ENCODE data around the gene SIPA1L2. TPM values are rescaled to one million over a fixed set of nuclear protein-coding genes. Genes with fewer than 3 reads are reported as not detected.

SIPA1L2 gene
- total RNA-seq, 2 experiments from 2014 or later = 1.8 to 1.9 TPM

DNA sequence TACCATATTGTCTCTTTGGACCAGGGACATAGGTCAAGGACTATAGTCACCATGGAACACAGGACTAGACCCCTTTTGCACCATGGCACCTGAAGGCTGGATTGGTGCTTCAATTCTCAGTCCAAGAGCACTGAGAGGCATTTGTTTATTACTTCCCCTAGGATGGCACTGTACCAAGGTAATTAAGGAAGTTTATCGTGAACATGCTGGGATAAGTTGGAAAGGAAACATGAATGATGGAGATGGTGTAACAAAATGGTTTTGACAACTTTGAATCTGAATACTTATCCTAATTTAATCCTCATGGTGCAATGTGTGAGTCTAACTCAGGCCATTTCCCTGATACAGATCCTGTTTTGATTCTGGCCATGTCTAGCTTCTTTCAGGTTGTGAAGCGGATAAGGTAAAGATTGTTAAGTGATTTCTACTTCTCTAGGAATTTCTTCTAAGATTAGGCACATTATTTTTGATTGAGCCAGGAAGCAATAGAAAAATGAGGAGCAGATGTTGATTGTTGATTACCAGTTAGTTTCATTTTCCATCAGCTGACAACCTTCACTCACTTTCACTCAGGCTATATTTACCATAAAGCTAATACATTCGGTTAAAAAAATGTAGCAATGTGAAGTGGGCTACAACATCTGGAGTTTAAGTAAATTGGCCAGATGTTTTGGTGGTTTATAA is 37.3 kb upstream of the SIPA1L2 start:
- TF ChIP-seq, protein P1, sequence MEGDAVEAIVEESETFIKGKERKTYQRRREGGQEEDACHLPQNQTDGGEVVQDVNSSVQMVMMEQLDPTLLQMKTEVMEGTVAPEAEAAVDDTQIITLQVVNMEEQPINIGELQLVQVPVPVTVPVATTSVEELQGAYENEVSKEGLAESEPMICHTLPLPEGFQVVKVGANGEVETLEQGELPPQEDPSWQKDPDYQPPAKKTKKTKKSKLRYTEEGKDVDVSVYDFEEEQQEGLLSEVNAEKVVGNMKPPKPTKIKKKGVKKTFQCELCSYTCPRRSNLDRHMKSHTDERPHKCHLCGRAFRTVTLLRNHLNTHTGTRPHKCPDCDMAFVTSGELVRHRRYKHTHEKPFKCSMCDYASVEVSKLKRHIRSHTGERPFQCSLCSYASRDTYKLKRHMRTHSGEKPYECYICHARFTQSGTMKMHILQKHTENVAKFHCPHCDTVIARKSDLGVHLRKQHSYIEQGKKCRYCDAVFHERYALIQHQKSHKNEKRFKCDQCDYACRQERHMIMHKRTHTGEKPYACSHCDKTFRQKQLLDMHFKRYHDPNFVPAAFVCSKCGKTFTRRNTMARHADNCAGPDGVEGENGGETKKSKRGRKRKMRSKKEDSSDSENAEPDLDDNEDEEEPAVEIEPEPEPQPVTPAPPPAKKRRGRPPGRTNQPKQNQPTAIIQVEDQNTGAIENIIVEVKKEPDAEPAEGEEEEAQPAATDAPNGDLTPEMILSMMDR (IDR thresholded peaks at IDR 0.05) = no peak
- intact Hi-C loops (cut with DNase I, micrococcal nuclease) = no loop called here
- ChIA-PET CTCF (interaction anchor here (1.1 kb wide), 1 partner anchor 119 kb away, joined by 3 read pairs; no protein-coding TSS in a partner anchor), POLR2A (no interaction called here)
- no peak overlapping the region for H3K27ac Mint-ChIP-seq
- Histone ChIP-seq H3K4me1 (ENCODE audit: insufficient read depth, low read length) (no peaks in the 10 kb centered on the region), H3K4me3 (ENCODE audit: low read length) (no peak overlapping the region), H3K27me3 (ENCODE audit: control insufficient read depth in 1 of 2, insufficient read depth in 2 of 2, low read length in 2 of 2) (peaks cover 0 to 3% of the 10 kb centered on the region in 2 experiments), H3K36me3 (ENCODE audit: insufficient read depth, low read length) (no peaks in the 10 kb centered on the region), H3K27ac (ENCODE audit: low read depth in 1 of 2, low read length in 2 of 2) (no peak overlapping the region), H3K9me3 (ENCODE audit: control insufficient read depth in 1 of 2, insufficient read depth in 1 of 2, low read length in 2 of 2) (no peaks in the 10 kb centered on the region)
- H3K4me1 Mint-ChIP-seq (ENCODE audit: low read depth) = peaks cover 15% of the 10 kb centered on the region
- ATAC-seq (ENCODE audit: poor library complexity) (no peak), DNase-seq (no peak)
- no peak overlapping the region for H3K4me3 Mint-ChIP-seq
- H3K36me3 Mint-ChIP-seq (ENCODE audit: low read depth) = no peaks in the 10 kb centered on the region
- H3K9me3 Mint-ChIP-seq = no peaks in the 10 kb centered on the region
- H3K27me3 Mint-ChIP-seq = peaks cover 3% of the 10 kb centered on the region

DNA sequence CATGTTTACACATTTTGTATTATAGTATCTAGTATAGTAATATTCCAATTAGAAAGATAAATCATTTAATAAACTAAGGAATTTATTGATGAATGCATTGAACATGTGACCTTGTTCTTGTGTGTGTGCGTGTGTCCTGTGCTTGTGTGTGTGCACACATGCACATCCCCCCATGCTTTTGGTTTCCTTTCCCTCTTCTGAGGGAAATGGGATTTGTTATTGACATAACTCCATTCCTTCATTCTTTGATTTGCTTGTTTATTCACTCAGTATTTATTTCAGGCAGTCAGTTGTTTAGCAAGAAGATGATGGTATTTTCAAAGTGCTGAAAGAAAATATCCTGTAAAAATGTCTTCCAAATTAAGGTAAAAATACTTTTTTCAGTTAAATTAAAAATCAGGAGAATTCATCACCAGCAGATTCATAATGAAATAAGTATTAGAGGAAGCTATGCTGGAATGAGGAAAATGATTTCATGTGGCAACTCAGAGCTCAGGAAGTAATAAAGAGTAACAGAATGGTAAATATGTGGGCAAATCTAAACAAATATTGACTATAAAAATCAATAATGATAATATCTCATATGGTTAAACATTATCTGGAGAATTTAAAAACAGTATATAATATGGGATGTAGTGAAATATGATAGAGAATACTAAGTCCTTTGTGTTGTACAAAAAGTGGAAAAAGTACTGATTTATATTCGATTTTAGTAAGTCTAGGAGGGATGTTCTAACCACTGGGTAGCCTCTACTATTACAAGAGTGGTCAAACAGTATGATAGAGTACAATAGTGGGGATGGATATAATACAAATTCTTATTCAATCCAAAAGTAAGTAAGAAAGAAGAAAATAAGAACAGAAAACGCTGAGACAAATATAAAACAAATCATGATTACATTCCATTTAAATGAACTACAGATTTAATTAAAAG is 35.2 kb upstream of the SIPA1L2 start:
- Mint-ChIP-seq H3K9me3 (no peaks in the 10 kb centered on the region), H3K27ac (no peak overlapping the region), H3K4me3 (no peak overlapping the region), H3K27me3 (peaks cover 5% of the 10 kb centered on the region), H3K36me3 (ENCODE audit: low read depth) (no peaks in the 10 kb centered on the region), H3K4me1 (ENCODE audit: low read depth) (peaks cover 15% of the 10 kb centered on the region)
- H3K4me1 ChIP-seq (ENCODE audit: insufficient read depth, low read length) = no peaks in the 10 kb centered on the region
- intact Hi-C loops (cut with DNase I, micrococcal nuclease) = no loop called here
- ChIA-PET POLR2A (no interaction called here), CTCF (no interaction called here)
- H3K36me3 ChIP-seq (ENCODE audit: insufficient read depth, low read length) = no peaks in the 10 kb centered on the region
- no peaks in the 10 kb centered on the region for H3K9me3 ChIP-seq (ENCODE audit: control insufficient read depth in 1 of 2, insufficient read depth in 1 of 2, low read length in 2 of 2)
- TF ChIP-seq, protein P1 (IDR thresholded peaks at IDR 0.05) = no peak
- H3K27me3 ChIP-seq (ENCODE audit: control insufficient read depth in 1 of 2, insufficient read depth in 2 of 2, low read length in 2 of 2) = no peaks in the 10 kb centered on the region
- H3K27ac ChIP-seq (ENCODE audit: low read depth in 1 of 2, low read length in 2 of 2) = no peak overlapping the region
- DNase-seq (no peak), ATAC-seq (ENCODE audit: poor library complexity) (no peak)
- H3K4me3 ChIP-seq (ENCODE audit: low read length) = no peak overlapping the region

DNA sequence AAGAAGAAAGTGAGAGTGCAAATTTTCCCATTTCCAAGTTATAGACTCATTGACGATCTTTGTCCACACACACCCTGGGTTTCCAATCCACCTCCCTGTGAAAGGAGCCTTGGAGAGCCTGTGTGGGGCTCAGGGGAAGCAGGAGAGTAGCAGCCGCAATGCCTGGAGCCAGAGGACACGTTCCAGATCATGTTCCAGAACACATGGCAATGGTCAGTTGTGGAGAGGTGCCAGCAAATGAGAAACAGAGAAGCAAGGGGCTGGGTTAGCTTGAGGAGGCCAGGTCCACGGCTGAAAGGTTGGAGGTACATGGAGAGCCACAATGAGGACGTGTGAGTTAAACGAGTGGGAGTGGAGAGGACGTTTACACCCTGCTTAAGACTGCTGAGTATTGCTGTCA is 33.0 kb upstream of the SIPA1L2 start:
- DNase-seq (no peak), ATAC-seq (ENCODE audit: poor library complexity) (no peak)
- H3K4me3 ChIP-seq (ENCODE audit: low read length) = no peak overlapping the region
- H3K4me1 ChIP-seq (ENCODE audit: insufficient read depth, low read length) = no peaks in the 10 kb centered on the region
- H3K27ac ChIP-seq (ENCODE audit: low read depth in 1 of 2, low read length in 2 of 2) = no peak overlapping the region
- H3K9me3 Mint-ChIP-seq = no peaks in the 10 kb centered on the region
- no peaks in the 10 kb centered on the region for H3K36me3 ChIP-seq (ENCODE audit: insufficient read depth, low read length)
- no peak overlapping the region for H3K27ac Mint-ChIP-seq
- peaks cover 5% of the 10 kb centered on the region for H3K27me3 Mint-ChIP-seq
- H3K27me3 ChIP-seq (ENCODE audit: control insufficient read depth in 1 of 2, insufficient read depth in 2 of 2, low read length in 2 of 2) = no peaks in the 10 kb centered on the region
- intact Hi-C loops (cut with DNase I, micrococcal nuclease) = no loop called here
- TF ChIP-seq, protein P1 (IDR thresholded peaks at IDR 0.05) = no peak
- no peak overlapping the region for H3K4me3 Mint-ChIP-seq
- CTCF ChIA-PET = no interaction called here
- H3K36me3 Mint-ChIP-seq (ENCODE audit: low read depth) = no peaks in the 10 kb centered on the region
- POLR2A ChIA-PET = no interaction called here
- peaks cover 11% of the 10 kb centered on the region for H3K4me1 Mint-ChIP-seq (ENCODE audit: low read depth)
- H3K9me3 ChIP-seq (ENCODE audit: control insufficient read depth in 1 of 2, insufficient read depth in 1 of 2, low read length in 2 of 2) = no peaks in the 10 kb centered on the region

All from CD4-positive, alpha-beta T cell (primary cell).